Measurements from ENCODE around the gene CAVIN2.

The CAVIN2 gene

GRCh38 chr2:191846515-191847476 lies at the start of gene CAVIN2:
Gene CAVIN2 (minus strand): TSS chr2:191847088. CDS start chr2:191846925, 163 bp downstream.
- no peak for FAIRE-seq

GRCh38 chr2:191895743-191896142 lies 48.9 kb upstream of the CAVIN2 start:
- FAIRE-seq, result no peak

GRCh38 chr2:191895195-191895594 lies 48.3 kb upstream of the CAVIN2 start:
- FAIRE-seq, result no peak

- no peak for FAIRE-seq
Measured at GRCh38 chr2:191894681-191895147, 47.8 kb upstream of the CAVIN2 start.

- no peak for FAIRE-seq
Measured at GRCh38 chr2:191892391-191892790, 45.5 kb upstream of the CAVIN2 start.

GRCh38 chr2:191891656-191892055 lies 44.8 kb upstream of the CAVIN2 start:
- FAIRE-seq, result no peak

- no peak for FAIRE-seq
Measured at GRCh38 chr2:191889931-191890330, 43.0 kb upstream of the CAVIN2 start.

GRCh38 chr2:191888400-191889166 lies 41.7 kb upstream of the CAVIN2 start:
- FAIRE-seq, result no peak

- no peak for FAIRE-seq
Measured at GRCh38 chr2:191885650-191886049, 38.8 kb upstream of the CAVIN2 start.

GRCh38 chr2:191885098-191885497 lies 38.2 kb upstream of the CAVIN2 start:
- no peak for FAIRE-seq

GRCh38 chr2:191881982-191882816 lies 35.3 kb upstream of the CAVIN2 start:
- FAIRE-seq, result no peak

GRCh38 chr2:191878548-191879279 lies 31.8 kb upstream of the CAVIN2 start:
- FAIRE-seq, result no peak

GRCh38 chr2:191877875-191878274 lies 31.0 kb upstream of the CAVIN2 start:
- FAIRE-seq, result no peak

- FAIRE-seq, result no peak
Measured at GRCh38 chr2:191875859-191876258, 29.0 kb upstream of the CAVIN2 start.

GRCh38 chr2:191870744-191871143 lies 23.9 kb upstream of the CAVIN2 start:
- no peak for FAIRE-seq

- FAIRE-seq, result no peak
Measured at GRCh38 chr2:191869781-191870180, 22.9 kb upstream of the CAVIN2 start.

- no peak for FAIRE-seq
Measured at GRCh38 chr2:191869178-191869577, 22.3 kb upstream of the CAVIN2 start.

GRCh38 chr2:191867507-191867847 lies 20.6 kb upstream of the CAVIN2 start:
- FAIRE-seq, result no peak

- no peak for FAIRE-seq
Measured at GRCh38 chr2:191866675-191867506, 20.0 kb upstream of the CAVIN2 start.

- FAIRE-seq, result no peak
Measured at GRCh38 chr2:191866195-191866594, 19.3 kb upstream of the CAVIN2 start.
